ENCODE results near the gene STH. TPM values are rescaled to one million over a fixed set of nuclear protein-coding genes. Genes with fewer than 3 reads are reported as not detected.
A peak's percentile ranks its signal among the peaks of the same experiment; 100 is the strongest.

STH gene
- total RNA-seq, 1 donor from 2014 or later, result not detected

DNA sequence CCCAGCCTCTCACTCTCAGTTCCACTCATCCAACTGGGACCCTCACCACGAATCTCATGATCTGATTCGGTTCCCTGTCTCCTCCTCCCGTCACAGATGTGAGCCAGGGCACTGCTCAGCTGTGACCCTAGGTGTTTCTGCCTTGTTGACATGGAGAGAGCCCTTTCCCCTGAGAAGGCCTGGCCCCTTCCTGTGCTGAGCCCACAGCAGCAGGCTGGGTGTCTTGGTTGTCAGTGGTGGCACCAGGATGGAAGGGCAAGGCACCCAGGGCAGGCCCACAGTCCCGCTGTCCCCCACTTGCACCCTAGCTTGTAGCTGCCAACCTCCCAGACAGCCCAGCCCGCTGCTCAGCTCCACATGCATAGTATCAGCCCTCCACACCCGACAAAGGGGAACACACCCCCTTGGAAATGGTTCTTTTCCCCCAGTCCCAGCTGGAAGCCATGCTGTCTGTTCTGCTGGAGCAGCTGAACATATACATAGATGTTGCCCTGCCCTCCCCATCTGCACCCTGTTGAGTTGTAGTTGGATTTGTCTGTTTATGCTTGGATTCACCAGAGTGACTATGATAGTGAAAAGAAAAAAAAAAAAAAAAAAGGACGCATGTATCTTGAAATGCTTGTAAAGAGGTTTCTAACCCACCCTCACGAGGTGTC is 26.6 kb downstream of the STH start:
- Histone ChIP-seq H3K4me1 (peaks cover 25% of the 10 kb centered on the region), H3K9ac (no peak overlapping the region), H3K4me2 (no peak overlapping the region), H4K20me1 (ENCODE audit: low read depth) (peaks cover 43% of the 10 kb centered on the region), H3K79me2 (ENCODE audit: low read depth) (no peaks in the 10 kb centered on the region), H3K36me3 (no peaks in the 10 kb centered on the region), H3K9me3 (ENCODE audit: low read depth) (no peaks in the 10 kb centered on the region), H3K27ac (no peak overlapping the region), H3K27me3 (no peaks in the 10 kb centered on the region), H2AFZ (replicated peaks) (no peak overlapping the region), H3F3A (ENCODE audit: low read depth) (peaks cover 18% of the 10 kb centered on the region), H3K4me3 (no peak overlapping the region)
- Mint-ChIP-seq H3K27me3 (ENCODE audit: insufficient read depth, low read depth) (peaks cover 7% of the 10 kb centered on the region), H3K4me3 (no peak overlapping the region), H3K9me3 (no peaks in the 10 kb centered on the region), H3K4me1 (peaks cover 26% of the 10 kb centered on the region), H3K27ac (peak overlapping the region; percentile 91), H3K36me3 (peaks cover 25% of the 10 kb centered on the region)
- no peak for TF ChIP-seq EZH2phosphoT487 (IDR thresholded peaks at IDR 0.05)
- TF ChIP-seq EZH2 (IDR thresholded peaks at IDR 0.05), result no peak
- TF ChIP-seq, protein P1, sequence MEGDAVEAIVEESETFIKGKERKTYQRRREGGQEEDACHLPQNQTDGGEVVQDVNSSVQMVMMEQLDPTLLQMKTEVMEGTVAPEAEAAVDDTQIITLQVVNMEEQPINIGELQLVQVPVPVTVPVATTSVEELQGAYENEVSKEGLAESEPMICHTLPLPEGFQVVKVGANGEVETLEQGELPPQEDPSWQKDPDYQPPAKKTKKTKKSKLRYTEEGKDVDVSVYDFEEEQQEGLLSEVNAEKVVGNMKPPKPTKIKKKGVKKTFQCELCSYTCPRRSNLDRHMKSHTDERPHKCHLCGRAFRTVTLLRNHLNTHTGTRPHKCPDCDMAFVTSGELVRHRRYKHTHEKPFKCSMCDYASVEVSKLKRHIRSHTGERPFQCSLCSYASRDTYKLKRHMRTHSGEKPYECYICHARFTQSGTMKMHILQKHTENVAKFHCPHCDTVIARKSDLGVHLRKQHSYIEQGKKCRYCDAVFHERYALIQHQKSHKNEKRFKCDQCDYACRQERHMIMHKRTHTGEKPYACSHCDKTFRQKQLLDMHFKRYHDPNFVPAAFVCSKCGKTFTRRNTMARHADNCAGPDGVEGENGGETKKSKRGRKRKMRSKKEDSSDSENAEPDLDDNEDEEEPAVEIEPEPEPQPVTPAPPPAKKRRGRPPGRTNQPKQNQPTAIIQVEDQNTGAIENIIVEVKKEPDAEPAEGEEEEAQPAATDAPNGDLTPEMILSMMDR (IDR thresholded peaks at IDR 0.05), result no peak
- DNase-seq (ENCODE audit: low spot score), result no peak

DNA sequence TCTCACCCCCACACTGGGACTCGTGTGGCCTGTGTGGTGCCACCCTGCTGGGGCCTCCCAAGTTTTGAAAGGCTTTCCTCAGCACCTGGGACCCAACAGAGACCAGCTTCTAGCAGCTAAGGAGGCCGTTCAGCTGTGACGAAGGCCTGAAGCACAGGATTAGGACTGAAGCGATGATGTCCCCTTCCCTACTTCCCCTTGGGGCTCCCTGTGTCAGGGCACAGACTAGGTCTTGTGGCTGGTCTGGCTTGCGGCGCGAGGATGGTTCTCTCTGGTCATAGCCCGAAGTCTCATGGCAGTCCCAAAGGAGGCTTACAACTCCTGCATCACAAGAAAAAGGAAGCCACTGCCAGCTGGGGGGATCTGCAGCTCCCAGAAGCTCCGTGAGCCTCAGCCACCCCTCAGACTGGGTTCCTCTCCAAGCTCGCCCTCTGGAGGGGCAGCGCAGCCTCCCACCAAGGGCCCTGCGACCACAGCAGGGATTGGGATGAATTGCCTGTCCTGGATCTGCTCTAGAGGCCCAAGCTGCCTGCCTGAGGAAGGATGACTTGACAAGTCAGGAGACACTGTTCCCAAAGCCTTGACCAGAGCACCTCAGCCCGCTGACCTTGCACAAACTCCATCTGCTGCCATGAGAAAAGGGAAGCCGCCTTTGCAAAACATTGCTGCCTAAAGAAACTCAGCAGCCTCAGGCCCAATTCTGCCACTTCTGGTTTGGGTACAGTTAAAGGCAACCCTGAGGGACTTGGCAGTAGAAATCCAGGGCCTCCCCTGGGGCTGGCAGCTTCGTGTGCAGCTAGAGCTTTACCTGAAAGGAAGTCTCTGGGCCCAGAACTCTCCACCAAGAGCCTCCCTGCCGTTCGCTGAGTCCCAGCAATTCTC is 27.4 kb downstream of the STH start:
- H3K4me2 ChIP-seq, result no peak overlapping the region
- Mint-ChIP-seq H3K4me3 (no peak overlapping the region), H3K27me3 (ENCODE audit: insufficient read depth, low read depth) (peaks cover 7% of the 10 kb centered on the region), H3K4me1 (peaks cover 26% of the 10 kb centered on the region), H3K27ac (no peak overlapping the region), H3K9me3 (no peaks in the 10 kb centered on the region), H3K36me3 (peaks cover 32% of the 10 kb centered on the region)
- peaks cover 23% of the 10 kb centered on the region for H3F3A ChIP-seq (ENCODE audit: low read depth)
- H3K4me3 ChIP-seq, result no peak overlapping the region
- no peaks in the 10 kb centered on the region for H3K27me3 ChIP-seq
- TF ChIP-seq, protein P1 (IDR thresholded peaks at IDR 0.05), result no peak
- TF ChIP-seq EZH2phosphoT487 (IDR thresholded peaks at IDR 0.05) (no peak), EZH2 (IDR thresholded peaks at IDR 0.05) (no peak)
- H2AFZ ChIP-seq (replicated peaks), result no peak overlapping the region
- no peaks in the 10 kb centered on the region for H3K36me3 ChIP-seq
- DNase-seq (ENCODE audit: low spot score), result no peak
- H3K79me2 ChIP-seq (ENCODE audit: low read depth), result no peaks in the 10 kb centered on the region
- no peak overlapping the region for H3K9ac ChIP-seq
- peaks cover 25% of the 10 kb centered on the region for H3K4me1 ChIP-seq
- H3K9me3 ChIP-seq (ENCODE audit: low read depth), result no peaks in the 10 kb centered on the region
- peaks cover 45% of the 10 kb centered on the region for H4K20me1 ChIP-seq (ENCODE audit: low read depth)
- H3K27ac ChIP-seq, result no peak overlapping the region

DNA sequence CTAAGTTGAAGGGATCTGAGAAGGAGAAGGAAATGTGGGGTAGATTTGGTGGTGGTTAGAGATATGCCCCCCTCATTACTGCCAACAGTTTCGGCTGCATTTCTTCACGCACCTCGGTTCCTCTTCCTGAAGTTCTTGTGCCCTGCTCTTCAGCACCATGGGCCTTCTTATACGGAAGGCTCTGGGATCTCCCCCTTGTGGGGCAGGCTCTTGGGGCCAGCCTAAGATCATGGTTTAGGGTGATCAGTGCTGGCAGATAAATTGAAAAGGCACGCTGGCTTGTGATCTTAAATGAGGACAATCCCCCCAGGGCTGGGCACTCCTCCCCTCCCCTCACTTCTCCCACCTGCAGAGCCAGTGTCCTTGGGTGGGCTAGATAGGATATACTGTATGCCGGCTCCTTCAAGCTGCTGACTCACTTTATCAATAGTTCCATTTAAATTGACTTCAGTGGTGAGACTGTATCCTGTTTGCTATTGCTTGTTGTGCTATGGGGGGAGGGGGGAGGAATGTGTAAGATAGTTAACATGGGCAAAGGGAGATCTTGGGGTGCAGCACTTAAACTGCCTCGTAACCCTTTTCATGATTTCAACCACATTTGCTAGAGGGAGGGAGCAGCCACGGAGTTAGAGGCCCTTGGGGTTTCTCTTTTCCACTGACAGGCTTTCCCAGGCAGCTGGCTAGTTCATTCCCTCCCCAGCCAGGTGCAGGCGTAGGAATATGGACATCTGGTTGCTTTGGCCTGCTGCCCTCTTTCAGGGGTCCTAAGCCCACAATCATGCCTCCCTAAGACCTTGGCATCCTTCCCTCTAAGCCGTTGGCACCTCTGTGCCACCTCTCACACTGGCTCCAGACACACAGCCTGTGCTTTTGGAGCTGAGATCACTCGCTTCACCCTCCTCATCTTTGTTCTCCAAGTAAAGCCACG is 28.3 kb downstream of the STH start:
- Histone ChIP-seq H3K4me3 (no peak overlapping the region), H3K36me3 (no peaks in the 10 kb centered on the region), H3K27ac (no peak overlapping the region), H3K9me3 (ENCODE audit: low read depth) (no peaks in the 10 kb centered on the region), H3K79me2 (ENCODE audit: low read depth) (no peaks in the 10 kb centered on the region), H3K4me1 (peaks cover 25% of the 10 kb centered on the region), H3K4me2 (no peak overlapping the region), H3K27me3 (no peaks in the 10 kb centered on the region), H3K9ac (no peak overlapping the region), H2AFZ (replicated peaks) (no peak overlapping the region), H4K20me1 (ENCODE audit: low read depth) (peaks cover 51% of the 10 kb centered on the region), H3F3A (ENCODE audit: low read depth) (peaks cover 23% of the 10 kb centered on the region)
- Mint-ChIP-seq H3K27ac (peak overlapping the region; percentile 9), H3K27me3 (ENCODE audit: insufficient read depth, low read depth) (peaks cover 5% of the 10 kb centered on the region), H3K4me3 (no peak overlapping the region), H3K4me1 (peaks cover 26% of the 10 kb centered on the region), H3K36me3 (peaks cover 34% of the 10 kb centered on the region), H3K9me3 (no peaks in the 10 kb centered on the region)
- DNase-seq (ENCODE audit: low spot score), result no peak
- TF ChIP-seq, protein P1 (IDR thresholded peaks at IDR 0.05), result no peak
- TF ChIP-seq EZH2phosphoT487 (IDR thresholded peaks at IDR 0.05) (no peak), EZH2 (IDR thresholded peaks at IDR 0.05) (no peak)

Data from neural progenitor cell (in vitro differentiated cells).